ENCODE data around the gene FBXL19.

The FBXL19 gene

DNA sequence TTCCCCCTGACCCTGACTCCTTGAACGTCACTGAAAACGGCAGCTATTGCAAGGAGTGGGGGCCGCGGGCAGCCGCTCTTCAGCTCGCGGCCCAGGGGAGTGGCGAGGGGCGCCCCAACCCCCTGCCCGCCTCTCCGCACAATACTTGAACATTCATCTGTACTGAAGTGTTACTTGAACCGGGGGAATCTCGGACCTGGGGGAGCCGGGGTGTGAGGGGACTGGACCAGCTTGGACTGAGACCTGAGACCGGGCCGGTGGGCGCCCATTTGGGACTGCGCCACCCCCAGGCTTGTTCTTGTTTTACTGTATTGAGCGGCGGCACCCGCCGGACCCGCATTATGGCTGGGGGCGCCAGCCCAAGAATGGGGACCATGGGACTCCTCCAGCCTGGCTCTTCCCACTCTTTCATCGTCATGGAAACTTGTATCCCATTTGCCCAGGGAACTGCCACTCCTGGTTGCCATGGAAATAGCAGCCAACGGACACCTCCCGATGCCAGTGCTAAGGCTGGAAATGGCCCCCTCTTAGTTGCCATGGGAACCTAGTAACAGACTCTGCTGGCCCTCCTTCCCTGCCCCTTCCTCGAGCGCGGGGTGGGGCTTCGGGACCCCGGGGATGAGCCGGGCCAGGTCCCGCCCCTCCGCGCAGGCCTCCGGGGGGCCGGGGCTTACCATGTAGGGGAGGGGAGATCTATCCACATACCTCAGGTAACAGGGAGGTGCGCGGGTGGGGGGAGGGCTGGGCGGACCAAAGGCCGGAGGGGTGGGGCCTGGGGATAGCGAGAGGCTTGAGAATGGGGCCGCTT lies 24.7 kb downstream of the FBXL19 start:
- DNase-seq: no peak

DNA sequence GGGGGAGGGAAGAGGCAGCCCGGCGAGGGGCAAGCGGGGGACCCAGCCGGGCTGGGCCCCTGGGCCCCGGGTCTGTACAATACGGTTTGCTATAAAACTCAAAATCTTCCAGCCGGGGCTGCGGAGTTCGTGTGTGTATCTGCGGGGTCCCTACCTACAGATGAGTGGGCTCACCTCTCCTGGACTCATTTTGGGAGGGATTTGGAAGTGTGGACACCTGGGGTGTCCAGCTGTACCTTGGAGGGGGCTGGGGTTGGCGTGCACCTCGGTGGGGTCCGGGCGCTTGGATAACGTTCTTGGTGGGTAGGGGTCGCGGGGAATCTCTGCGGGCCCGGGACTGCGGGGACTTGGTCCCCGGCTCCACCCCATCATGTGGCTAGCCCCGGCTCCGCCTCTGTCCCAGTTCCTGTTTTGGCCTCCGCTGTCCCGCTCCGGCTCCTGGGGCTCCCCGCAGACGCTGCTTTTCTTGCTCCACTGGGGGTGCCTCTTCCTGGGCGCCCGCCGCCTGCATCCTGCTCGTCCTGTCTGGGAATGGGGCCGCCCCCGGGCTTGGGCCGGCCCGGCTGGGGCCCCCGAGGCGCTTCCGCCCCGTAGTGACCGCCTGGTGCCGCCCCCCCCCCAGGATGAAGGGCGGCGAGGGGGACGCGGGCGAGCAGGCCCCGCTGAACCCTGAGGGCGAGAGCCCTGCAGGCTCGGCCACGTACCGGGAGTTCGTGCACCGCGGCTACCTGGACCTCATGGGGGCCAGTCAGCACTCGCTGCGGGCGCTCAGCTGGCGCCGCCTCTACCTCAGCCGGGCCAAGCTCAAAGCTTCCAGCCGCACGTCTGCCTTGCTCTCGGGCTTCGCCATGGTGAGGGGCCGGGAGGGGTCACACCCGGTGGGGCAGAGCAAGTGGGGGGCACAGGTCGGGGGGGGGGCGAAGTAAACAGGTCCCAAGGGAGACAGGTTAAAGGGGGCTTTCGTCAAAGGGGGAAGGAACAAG lies 25.6 kb downstream of the FBXL19 start, which contains the start of gene ORAI3:
ORAI3 (plus strand) TSS at position 402 of the 983 bp plus-strand sequence; CDS start at position 624, 222 bp downstream.
- DNase-seq: peak; percentile 12

DNA sequence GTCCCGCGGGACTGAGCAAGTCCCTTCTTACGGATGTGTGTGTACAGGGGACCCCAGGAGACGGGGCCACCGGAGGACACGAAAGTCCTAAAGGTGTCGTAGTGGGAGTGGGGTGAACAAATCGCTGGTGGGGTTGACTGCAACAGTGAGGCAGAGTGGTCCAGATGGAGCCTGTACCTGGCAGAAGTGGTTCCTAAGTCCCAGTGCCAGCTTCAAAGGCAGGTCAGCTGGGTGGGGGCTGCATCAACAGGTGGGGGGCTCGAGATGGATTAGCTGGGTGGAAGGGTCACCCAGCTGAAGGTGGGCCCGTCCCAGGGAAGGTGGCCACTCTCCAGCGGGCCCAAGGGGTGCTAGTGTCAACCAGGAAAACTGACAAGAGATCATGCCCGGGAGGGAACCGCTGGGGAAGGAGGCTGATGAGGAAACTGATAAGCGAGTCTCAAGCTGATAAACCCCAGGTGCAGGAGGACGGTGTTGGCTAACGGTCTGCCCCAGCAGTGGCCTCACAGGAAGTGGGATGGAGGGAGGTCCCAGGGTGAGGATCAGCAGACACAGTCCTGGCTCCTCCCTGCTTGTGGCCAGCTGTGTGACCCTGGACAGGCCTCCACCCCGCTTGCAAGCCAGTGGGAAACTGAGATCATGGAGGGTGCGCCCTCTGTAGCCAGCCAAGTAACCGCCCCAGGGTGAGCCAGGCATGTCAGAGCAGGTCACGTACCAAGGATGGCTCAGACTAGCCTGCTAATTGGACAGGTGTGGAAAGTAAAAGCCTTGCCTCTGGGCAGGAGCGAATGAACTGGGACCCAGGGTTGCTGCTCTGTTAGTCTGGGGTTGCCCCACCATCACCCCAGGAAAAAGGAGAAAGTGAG lies 26.5 kb downstream of the FBXL19 start:
- DNase-seq: peak; percentile 16

DNA sequence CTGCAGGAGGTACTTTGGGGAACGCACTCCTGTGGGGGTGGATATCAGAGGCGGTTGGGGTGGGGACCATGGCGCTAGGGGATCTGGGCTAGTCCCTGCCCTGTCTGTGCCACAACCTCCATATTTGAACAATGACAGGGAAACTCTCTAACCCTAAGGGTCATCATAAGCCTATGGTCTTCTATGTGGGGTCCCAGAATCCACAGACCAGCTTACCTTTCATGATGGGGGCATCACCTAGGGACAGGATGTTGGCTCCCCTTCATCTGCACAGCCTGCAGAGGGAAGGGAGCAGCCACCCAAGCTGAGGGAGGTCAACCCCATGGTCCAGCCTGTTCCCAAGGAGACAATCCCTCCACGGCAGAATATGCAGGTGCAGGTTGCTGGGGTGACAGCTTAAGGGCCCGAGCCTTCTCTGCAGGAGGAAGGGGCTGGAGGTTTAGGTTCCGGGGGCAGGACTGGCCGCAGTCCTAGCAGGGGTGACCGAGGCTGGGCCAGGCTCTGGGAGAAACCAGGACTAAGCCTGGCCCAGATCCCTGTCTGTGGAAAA lies 27.2 kb downstream of the FBXL19 start:
- DNase-seq: no peak

DNA sequence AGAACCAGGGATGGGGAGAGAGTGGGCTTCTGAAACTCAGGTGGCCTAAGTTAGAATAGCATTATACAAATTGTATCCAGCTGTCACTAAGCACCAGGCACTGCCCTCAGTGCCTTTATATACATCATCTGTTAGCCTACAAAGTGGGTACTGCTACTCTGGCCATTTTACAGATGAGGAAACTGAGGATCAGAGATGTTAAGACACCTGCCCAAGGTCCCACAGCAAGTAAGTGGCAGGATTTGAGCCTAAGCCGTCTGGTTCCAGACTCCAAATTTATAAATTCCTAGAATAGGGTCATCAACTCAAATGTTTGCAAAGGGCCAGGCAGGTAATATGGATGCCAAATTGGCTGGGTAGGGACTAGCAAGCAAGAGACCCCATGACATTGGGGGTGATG lies 27.8 kb downstream of the FBXL19 start:
- no peak for DNase-seq

GRCh38 chr16:30951750-30952149 lies 28.4 kb downstream of the FBXL19 start:
- no peak for DNase-seq

GRCh38 chr16:30953111-30953510 lies 29.7 kb downstream of the FBXL19 start:
- DNase-seq: no peak

DNA sequence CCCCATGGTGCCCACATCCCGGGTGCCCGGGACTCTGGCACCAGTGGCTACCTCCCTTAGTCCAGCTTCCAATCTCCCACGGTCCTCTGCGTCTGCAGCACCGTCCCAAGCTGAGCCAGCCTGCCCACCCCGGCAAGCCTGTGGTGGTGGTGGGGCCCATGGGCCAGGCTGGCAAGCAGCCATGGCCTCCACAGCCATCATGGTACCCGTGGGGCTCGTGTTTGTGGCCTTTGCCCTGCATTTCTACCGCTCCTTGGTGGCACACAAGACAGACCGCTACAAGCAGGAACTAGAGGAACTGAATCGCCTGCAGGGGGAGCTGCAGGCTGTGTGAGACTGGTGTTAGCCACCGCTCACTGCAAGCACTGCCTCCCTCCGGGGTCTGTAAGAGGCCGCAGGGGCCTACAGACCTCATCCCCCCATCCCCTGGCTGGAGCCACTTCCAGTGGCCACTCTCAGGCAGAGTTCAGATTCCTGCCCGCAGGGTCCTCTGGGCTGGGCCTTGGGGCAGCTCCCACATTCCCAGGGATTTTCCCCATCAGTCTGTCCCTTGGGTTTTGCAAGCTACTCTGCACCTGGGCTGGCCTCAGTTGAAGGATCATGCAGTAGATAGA lies 30.2 kb downstream of the FBXL19 start:
- DNase-seq: peak; percentile 54

- DNase-seq: no peak
Observed at GRCh38 chr16:30954993-30955392, 31.6 kb downstream of the FBXL19 start.

- DNase-seq: peak; percentile 91
Observed at GRCh38 chr16:30956601-30957455, 33.5 kb downstream of the FBXL19 start.

DNA sequence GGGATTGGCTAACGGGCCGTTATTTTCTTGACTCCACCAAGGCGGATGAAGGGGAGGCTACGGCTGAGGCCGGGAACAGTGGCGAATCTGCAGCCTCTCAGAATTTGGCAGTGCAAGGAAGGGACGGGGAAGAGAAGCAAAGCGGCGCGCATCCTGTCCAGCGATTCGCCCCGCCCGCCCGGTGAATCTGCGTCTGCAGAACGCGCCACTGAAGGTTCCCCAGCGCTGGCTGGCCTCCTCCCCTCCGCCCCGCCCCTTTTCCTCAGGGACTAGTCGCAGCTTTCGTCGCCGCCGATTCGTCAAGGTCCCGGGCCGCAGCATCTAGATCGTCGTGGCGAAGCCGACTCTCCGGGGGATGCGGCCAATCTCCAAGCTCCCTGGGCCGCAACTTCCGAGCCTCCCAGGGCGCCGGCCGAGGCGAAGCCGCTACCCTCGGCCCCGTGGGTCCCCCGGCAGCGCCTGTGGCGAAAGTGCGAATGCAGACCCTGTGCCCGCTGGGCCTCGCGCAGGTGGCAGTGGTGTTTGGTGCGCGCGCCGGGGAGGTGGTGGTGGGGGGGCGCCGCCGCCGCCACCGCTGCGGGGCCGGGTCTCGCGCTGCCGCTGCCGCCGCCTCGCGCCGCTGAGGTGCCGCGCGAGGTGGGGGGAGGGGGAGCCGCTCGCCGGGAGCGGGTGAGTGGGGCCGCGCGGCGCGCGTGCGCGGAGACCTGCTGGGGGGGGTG lies 34.2 kb downstream of the FBXL19 start, which contains the start of gene SETD1A:
SETD1A (plus strand) TSS at position 299 of the 719 bp plus-strand sequence. CDS start 978 bp downstream, outside the sequence.
- DNase-seq: peak; percentile 96

DNA sequence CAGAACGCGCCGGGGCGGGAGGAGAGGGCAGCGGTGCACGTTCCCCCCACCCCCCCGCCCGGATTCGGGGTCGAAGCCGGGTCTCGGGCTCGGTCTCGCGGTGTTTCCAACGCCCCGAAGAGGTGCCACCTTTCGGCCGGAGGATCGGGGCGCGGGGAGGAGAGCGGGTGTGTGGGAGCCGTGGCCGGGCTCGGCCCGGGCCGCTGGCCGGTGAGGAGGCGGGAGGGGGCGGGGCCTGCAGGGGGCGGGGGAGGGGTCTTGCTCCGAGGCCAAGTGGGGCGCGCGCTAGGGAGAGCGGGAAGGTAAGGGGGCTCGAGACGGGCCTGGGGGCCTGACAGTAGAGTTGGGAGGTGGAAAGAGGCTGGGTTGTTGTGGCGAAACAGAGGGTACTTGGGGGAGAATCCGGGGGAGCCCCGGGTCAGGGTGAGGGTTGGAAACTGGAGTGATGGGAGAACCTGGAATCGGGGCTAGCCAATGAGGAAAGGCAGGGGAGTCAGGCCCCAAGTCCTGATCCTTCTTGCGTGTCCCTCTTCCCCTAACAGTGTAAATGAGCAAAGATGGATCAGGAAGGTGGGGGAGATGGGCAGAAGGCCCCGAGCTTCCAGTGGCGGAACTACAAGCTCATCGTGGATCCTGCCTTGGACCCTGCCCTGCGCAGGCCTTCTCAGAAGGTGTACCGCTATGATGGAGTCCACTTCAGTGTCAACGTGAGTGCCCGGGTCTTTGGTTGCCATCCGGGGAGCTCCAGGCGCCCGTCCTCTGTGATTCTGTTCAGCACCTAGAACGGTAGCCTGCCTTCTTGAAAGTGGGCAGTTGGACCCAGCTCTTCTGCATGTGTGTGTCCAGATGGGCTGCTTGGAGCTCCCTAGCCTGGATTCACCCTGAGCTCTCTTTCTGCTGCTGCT lies 35.1 kb downstream of the FBXL19 start:
- peak; percentile 70 for DNase-seq

- DNase-seq: no peak
Observed at GRCh38 chr16:30961384-30961783, 38.0 kb downstream of the FBXL19 start.

GRCh38 chr16:30963925-30964511 lies 40.6 kb downstream of the FBXL19 start:
- no peak for DNase-seq

DNA sequence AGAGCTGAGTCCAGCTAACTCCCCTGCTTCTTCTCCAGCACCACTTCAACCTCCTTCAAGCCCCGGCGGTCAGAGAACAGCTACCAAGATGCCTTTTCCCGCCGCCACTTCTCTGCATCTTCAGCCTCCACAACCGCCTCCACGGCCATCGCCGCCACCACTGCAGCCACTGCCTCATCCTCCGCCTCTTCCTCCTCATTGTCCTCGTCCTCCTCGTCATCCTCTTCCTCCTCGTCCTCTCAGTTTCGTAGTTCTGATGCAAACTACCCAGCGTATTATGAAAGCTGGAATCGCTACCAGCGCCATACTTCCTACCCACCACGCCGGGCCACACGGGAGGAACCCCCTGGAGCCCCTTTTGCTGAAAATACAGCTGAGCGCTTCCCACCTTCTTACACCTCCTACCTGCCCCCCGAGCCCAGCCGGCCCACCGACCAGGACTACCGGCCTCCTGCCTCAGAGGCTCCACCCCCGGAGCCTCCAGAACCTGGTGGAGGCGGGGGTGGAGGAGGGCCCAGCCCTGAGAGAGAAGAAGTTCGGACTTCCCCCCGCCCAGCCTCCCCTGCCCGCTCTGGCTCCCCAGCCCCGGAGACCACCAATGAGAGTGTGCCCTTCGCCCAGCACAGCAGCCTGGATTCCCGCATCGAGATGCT lies 41.3 kb downstream of the FBXL19 start:
- DNase-seq: no peak

DNA sequence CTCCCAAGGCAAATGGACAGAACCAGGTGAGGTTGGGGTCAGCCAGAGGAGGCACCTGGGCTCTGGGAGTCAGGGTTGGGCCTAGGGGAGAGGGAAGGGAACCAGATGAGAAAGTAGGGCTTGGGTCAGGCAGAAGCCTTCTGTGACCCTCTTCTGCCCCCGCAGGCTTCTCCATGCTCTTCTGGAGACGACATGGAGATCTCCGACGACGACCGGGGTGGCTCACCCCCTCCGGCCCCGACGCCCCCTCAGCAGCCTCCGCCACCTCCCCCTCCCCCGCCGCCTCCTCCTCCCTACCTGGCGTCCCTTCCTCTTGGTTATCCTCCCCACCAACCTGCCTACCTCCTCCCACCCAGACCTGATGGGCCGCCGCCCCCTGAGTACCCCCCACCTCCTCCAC lies 42.1 kb downstream of the FBXL19 start:
- DNase-seq: no peak

DNA sequence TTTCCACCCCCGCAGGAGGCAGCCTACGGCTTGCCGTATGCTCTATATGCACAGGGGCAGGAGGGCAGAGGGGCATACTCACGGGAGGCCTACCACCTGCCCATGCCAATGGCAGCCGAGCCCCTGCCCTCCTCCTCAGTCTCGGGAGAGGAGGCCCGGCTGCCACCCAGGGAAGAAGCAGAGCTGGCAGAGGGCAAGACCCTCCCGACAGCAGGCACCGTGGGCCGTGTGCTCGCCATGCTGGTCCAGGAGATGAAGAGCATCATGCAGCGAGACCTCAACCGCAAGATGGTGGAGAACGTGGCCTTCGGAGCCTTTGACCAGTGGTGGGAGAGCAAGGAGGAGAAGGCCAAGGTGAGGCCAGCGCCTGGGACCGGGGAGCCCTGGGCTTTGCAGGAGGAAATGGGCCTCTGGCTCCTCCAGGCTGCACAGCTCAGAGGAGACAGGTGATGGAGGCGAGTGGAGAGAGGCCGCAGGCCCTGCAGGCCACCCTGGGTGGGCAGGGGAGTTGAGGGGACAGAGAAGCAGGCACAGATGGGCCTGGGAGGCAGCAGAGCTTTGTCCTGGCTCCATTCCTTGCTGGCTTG lies 42.8 kb downstream of the FBXL19 start:
- DNase-seq: no peak

DNA sequence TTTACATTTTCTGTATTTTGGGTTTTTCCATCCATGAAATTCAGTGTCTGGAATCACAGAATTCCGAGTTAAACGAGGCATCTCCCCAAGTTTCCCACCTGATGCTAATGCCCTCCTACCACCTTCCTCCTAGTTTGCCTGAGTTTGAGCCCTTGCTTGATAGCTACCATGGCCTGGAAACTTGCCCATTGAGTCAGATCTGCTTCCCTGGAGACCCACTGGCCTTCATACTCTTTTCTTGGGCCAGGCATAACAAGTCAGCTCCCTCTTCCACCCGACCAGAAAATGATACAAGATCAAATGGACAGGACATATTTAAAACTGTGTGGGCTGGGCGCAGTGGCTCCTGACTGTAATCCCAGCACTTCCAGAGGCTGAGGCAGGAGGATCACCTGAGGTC lies 44.4 kb downstream of the FBXL19 start:
- DNase-seq: no peak
